ENCODE data around the gene SMYD3.
"Not testable (repeated sequence)": the region's sequence is repeated elsewhere in the genome, so short reads cannot be mapped to it uniquely, and the experiment has no call there.

SMYD3 gene

DNA sequence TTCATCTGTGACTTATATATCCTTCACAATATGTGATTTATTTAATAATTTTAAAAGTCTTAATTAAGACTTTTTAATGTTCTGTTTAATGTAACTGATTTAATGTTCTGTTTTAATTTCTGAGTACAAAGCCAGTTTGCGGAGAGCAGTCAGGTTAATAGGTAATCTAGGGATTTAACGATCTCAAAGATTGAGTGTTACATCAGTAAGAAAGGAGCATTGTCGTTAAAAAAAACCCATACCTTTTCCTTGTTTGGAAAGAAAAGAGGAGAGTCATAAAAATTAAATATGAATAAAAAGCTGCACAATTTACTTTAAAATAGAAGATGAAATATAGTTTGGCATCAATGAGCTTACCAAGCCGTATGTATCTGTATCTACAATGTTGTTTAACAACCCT, 730.9 kb downstream of the SMYD3 start:
- no peak for DNase-seq

DNA sequence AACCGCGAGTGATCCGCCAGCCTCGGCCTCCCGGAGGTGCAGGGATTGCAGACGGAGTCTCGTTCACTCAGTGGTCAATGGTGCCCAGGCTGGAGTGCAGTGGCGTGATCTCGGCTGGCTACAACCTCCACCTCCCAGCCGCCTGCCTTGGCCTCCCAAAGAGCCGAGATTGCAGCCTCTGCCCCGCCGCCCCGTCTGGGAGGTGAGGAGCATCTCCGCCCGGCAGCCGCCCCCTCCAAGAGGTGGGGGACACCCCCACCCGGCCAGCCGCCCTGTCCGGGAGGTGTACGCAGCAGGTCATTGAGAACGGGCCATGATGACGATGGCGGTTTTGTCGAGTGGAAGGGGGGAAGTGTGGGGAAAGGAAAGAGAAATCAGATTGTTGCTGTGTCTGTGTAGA, 732.1 kb downstream of the SMYD3 start:
- DNase-seq = not testable (repeated sequence)

DNA sequence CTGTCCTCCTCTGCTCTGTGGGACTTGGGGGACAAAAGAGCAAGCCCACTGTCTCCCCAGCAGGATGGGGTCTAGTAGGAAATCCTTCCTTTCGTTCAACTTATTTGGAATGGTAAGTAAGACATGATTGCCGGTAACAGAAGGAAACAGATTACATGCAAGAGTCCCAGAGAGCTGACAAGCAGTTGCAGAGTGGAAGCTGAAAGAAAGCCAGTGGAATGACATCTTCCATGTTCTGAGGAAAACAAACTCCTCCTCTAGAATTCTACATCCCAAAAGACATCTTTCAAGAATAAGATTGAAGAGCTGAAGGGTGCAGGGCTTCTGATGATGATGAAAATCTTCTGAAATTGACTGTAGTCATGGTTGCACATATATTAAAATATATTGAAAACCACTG, 732.9 kb downstream of the SMYD3 start:
- DNase-seq = no peak

GRCh38 chr1:245773344-245773743, 733.7 kb downstream of the SMYD3 start:
- no peak for DNase-seq

DNA sequence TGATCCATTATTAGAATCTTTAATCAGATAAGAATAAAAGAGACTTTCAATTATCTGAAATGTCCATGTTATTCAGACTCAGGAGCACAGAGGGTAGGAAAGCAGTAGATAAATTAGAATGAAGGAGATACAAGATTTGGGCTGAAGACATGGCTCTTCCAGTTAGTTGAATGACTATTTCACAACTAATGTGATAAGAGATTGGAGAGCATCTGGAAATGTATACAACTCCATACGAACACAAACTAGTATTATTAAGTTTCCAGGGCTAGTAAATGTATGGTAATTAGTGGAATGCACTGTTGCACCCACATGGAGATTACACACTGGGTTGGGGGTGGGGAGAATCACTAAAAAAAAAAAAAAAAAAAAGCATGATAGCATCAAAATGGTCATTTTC, 734.3 kb downstream of the SMYD3 start:
- no peak for DNase-seq

DNA sequence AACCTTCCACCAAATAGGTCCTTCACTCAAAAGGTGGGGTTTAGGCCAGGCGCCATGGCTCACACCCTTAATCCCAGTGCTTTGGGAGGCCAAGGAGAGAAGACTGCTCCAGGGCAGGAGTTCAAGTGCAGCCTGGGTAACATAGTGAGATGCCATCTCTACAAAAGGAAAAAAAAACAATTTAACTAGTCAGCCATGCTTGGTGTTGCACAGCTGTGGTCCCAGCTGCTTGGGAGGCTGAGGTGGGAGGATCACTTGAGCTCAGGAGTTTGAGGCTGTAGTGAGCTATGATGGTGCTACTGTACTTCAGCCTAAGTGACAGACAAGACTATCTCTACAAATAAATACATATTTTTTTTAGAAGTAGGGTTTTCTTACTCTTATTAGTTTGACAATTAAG, 734.8 kb downstream of the SMYD3 start:
- DNase-seq = no peak

GRCh38 chr1:245771511-245772281, 735.4 kb downstream of the SMYD3 start:
- no peak for DNase-seq

DNA sequence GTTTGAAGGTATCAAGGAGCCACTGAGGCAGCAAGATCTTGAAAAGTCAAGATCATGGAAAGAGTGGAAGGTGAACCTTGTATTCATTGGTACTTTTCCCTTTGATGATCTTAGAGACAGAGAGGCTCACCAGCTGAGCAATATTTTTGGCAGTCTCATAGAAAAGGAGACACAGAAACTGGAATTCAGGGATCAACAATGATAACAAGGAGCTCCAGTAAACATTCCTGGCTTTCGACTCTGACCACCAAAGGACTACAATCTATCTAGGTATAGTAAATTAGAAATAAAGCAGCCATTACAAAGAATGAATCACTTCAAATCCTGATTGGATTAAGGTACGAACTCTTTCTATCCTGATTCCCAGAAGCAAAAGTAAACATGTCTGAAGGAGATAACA, 736.9 kb downstream of the SMYD3 start:
- no peak for DNase-seq

DNA sequence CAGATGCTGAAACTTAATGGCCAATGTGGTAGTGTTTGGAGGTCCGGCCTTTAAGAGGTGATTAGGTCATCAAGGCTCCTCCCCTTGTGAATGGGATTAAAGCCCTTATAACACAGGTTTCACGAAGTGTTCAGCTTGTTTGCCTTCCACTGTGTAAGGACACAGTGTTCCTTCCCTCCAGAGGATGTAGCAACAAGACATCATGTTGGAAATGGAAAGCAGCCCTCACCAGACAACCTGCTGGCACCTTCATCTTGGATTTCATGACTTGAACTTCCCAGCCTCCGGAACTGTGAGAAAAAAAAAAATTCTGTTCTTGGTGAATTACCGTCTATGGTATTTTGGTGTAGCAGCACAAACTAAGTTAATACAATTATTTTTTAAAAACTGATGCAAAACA, 738.5 kb downstream of the SMYD3 start:
- no peak for DNase-seq

DNA sequence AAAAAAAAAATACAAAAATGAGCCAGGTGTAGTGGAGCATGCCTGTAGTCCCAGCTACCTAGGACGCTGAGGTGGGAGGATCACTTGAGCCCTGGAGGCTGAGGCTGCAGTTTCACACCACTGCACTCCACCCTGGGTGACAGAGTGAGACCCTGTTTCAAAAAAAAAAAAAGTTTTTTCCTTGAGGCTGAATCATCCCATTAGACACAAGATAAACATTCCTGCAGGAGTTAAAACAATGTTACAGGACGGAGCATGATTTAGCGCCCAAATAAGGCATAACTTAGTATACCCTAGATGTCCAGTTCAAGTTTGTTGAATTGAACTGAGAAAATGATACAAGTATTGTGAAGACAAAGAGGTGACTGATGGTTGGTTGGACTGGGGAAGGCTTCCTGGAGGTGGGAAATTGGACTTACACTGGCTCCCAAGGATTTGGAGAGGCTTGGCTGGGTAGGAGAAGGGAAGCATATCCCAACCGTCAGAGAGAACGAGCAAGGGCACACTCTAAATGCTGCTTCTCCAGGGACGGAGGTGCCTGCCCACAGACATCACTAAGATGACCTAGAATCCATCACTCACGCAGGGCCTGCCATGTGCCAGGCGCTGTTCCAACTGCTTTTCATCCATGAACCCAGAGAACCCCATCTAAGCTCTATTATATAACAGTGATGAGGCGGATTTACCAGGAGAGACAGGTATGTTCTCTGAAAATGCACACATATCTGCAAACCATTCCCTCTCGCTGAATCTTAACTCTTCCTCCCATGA, 741.7 kb downstream of the SMYD3 start:
- no peak for DNase-seq

- no peak for DNase-seq
Measured at GRCh38 chr1:245763873-245764331, 743.2 kb downstream of the SMYD3 start.

DNA sequence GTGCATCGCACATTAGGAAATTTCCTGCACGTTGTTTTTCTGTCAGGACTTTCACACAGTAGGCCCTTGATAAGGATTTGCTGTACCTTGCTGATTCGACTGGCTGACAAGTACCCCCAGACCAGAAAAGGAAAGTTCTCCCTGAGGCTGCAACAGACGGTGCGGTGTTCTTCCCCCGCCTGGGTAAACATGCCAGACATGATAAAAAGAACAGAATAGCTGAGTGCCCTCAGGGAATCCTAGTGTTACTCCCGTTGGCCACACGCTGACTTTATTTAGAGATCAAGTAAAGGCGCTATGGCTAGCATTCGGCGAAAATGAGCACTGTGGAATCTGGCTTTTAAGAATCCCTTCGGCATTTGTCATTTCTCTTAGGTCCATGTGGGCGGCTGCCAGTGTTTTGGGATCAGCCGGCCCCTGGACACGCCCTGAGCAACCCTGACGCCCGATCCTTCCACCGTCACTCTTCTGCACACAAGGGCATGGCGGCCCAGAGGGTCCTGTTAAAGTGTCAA, 744.6 kb downstream of the SMYD3 start:
- DNase-seq = no peak

GRCh38 chr1:245760301-245760700, 746.8 kb downstream of the SMYD3 start:
- no peak for DNase-seq

DNA sequence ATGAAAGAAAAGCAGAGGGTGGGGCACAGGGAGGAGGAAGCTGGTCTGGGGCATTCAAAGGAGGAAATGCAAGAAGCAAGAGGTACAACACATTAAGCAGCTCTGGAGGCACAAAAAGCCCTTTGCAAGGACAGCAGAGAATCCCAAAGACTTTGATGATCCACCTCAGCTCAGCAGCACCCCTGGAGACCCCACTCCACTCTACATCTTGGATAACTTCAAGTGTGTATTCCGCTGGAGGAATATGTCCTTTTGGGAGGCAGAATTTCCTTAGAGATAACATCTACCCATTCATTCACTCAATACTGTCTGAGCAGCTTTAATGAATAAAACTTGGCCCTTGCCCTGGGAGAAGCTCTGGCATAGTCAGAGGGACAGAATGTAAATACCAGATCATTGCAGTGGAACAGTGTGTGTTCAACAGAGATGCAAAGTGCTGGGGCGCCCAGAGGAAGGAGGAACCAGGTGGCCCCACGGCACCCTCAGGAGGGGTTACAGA, 752.6 kb downstream of the SMYD3 start:
- DNase-seq = no peak

DNA sequence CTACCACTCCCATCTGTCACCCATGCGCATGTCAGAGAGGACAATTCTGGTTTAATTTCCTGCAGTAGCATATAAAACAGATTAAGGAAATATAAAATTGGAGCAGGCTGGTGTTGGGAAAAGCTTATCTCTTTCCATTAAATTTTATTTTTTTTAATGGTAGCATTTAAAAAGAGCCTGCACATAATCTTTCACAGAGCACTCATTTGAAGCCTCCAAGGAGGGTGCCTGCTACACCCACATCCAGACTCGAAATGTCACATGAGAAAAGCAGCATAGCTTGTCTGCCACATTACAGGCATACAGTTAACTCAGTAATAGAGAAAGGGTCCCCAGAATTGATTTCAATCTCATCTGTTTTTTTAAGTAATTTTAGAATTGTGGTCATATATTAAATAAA, 753.3 kb downstream of the SMYD3 start:
- no peak for DNase-seq

- DNase-seq = no peak
Measured at GRCh38 chr1:245752561-245752960, 754.5 kb downstream of the SMYD3 start.

DNA sequence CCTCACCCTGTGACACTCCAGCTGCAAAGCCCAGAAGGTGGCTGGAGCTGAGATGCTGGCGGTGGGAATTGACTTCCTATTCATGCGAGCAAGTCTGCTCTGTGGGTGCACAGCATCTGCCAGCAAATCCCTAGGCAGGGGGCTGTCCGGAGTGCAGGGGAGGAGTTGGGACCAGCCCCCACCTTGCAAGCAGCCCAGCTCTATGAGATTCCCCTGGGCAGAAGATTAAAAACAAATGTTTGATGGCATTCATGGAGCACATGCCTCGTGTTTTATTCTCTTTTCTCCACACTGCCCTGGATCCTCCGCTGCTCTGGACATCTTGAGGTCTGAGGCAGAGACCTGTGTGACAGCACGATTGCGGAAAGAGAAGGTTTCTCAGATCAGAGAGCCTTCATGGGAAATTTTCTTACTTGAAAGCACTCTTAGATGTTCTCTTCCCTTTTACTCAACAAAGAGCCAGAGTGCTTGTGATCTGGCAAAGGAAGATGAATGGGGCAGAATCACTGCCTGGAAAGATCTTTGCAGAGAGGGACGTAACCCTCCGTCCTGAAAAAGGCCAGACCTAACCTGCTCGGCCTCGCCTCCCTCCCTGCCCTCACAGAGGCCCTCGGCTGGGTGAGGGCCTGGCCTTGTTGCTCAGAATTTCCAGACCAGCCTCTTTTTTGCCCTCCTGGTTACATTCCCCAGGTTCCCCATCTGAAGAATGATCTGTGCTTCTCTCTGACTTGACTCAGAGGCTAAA, 755.2 kb downstream of the SMYD3 start:
- DNase-seq = no peak

- DNase-seq = no peak
Measured at GRCh38 chr1:245751116-245751515, 756.0 kb downstream of the SMYD3 start.

DNA sequence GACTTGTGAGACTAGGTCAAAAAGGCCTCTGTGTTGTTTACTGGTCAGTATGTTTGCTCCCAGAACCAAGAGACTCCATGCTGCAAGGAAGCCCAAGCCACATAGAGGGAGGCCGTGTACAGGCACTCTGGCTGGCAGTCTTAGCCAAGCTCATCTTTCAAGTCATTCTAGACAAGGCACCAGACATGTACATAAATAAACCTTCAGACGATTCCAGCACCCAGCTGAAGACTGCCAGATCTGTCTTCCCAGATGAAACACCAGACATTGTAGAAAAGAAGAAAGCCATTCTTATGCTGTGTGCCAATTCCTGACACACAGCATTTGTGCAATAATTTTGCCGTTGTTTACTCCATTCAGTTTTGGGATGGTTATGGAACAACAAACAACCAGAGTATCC, 756.8 kb downstream of the SMYD3 start:
- no peak for DNase-seq

DNA sequence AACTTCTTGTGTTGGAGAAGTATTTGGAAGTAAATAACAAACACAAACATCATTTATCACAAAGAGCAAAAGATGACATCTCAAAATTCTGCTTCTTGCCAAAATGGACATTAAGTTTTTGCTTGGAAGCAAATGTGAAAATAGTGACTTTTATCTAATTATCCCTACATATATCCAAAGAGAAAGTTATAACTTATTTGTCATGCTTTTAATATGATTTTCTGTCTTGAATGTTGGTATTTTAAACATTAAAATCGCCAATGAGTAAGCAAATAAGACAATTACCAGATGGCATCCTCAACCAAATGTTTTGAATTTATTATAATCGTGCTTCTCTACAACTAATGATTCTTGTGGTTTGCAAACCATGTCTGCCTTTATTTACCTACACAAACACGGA, 758.0 kb downstream of the SMYD3 start:
- no peak for DNase-seq

- no peak for DNase-seq
Measured at GRCh38 chr1:245748646-245749045, 758.4 kb downstream of the SMYD3 start.

- no peak for DNase-seq
Measured at GRCh38 chr1:245748240-245748639, 758.8 kb downstream of the SMYD3 start.

GRCh38 chr1:245742896-245743295, 764.2 kb downstream of the SMYD3 start:
- DNase-seq = no peak

Data from NCI-H1105 treated with DMSO at 0.1 percent for 48 hours (cell line).